NCI-H69 (cell line): Measurements from ENCODE around the gene UNC119.
"Not testable (repeated sequence)": the region's sequence is repeated elsewhere in the genome, so short reads cannot be mapped to it uniquely, and the experiment has no call there.

ENCODE experiments used
- DNase-seq: peaks from one replicate; lab custom pipeline; 2025; lab: John Stamatoyannopoulos, UW

The UNC119 gene

DNA sequence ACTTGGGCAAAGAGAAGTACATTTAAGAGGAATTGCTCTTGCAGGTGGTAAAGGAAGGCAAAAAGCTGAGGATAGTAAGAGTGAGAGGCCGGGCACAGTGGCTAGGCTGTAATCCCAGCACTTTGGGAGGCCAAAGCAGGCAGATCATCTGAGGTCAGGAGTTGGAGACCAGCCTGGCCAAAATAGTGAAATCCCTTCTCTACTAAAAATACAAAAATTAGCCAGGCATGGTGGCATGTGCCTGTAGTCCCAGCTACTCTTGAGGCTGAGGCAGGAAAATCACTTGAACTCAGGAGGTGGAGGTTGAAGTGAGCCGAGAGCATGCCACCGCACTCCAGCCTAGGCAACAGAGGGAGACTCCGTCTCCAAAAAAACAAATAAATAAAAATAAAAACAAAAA, 30.1 kb downstream of the UNC119 start:
- DNase-seq = not testable (repeated sequence)

DNA sequence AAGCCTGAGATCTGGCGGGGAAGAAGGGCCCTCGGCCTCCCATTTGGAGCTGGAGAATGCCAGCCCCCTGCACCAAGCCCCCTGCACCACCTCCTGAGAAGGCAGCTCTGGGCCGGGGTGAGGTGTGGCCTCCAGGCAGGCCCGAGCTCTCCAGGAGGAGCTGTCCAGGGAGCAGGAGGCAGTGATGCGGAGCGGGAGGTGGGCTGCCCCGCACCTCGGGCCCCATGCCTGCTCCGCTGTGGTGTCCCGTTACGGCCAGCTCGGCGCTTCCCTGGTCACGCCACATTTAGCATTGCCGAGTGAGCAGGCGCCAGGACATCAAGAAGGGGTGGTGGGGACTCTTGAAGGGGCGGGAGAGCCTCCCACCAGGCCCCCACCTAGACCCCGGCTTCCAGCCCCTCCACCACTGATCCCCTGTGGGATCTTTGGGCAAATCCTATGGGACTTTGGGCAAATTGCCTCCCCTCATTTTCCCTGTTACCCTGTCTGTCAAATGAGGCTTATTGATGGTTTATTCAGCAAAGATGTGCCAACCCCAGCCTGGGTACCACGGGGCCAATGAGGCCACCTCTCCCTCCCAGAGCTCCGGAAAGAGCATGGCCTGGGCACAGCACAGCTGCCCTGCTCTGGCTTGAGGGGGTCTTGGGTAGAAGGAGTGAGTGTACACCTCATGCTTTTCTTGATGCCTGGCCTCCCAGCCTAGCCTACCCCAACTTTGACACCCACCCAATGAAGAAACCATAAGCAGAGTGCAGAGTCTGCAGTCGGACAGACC, 30.9 kb downstream of the UNC119 start:
- DNase-seq = no peak

GRCh38 chr17:28520687-28521086, 31.7 kb downstream of the UNC119 start:
- DNase-seq = no peak

- no peak for DNase-seq
These were observed 33.2 kb downstream of the UNC119 start for GRCh38 chr17:28519236-28519635.

DNA sequence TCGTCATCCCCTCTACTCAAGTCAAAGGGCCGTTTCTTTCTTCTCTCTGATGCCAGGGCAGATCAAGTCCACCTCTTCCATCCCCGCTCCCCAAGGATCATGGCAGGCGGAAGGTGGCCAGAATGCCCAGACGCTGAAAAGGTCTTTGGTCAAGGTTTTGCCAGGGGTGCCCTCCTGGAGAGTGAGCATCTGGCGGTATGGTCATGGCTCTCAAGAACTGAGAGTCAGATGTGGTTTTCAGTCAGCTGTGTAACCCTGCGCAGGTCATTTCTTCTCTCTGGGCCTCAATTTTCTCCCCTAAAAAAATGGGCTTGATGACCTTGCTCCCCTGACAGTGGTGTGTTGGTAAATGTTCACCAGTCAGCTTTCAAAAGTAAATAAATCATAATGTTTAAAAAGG, 33.8 kb downstream of the UNC119 start:
- no peak for DNase-seq

- no peak for DNase-seq
These were observed 34.3 kb downstream of the UNC119 start for GRCh38 chr17:28518132-28518531.

DNA sequence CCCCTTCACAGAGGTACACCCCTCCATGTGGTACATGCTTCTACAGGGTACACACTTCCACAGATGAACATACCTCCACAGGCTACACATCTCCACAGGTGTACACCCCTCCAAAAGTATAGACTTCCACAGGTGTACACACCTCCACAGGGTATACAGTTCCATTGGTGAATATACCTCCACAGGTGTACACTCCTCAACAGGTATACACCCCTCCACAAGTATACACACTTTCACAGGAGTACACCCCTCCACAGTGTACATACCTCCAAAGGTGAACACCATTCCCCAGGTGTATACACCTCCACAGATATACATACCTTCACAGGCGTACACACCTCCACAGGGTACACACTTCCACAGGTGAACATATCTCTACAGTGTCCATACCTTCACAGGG, 36.9 kb downstream of the UNC119 start:
- no peak for DNase-seq

GRCh38 chr17:28514561-28515002, 37.8 kb downstream of the UNC119 start:
- peak; percentile 71 for DNase-seq

DNA sequence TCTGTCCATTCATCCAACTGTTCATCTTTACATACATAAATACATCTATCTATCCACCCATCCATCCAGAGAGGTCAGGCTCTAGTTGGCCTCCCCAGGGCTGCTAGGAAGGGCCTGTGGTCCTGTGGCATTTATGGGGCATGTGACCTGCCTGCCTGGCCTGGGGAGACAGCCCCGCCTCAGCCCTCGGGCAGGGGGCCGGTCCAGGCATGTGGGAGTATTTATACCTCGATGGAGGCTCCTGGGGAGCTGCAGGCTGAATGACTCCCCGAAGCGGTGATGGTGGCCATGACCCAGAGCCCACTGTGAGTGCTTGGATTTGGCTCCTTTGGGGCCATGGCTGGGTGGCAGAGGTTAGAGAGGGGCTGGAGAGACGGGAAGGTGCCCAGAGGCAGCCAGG, 38.9 kb downstream of the UNC119 start:
- no peak for DNase-seq

GRCh38 chr17:28511858-28512461, 40.5 kb downstream of the UNC119 start:
- DNase-seq = no peak

DNA sequence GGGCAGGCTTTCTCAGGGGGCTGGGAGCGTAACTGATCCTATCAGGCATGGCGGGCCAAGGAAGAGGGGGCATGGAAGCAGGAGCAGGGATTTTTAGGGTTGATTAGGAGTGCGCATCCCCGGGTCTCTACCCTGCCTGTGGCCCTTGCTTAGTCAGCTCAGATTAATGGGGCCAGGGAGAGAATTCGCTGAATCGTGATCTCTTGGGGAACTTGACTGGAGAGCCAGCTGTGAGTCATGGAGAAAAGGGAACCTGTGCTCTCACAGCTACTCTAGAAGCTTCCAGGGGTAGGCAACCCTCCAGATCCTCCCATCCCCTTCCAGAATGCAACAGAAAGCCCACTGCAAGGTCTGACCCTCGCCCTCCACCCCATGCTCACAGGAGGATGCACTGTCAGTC, 42.6 kb downstream of the UNC119 start:
- DNase-seq = no peak

DNA sequence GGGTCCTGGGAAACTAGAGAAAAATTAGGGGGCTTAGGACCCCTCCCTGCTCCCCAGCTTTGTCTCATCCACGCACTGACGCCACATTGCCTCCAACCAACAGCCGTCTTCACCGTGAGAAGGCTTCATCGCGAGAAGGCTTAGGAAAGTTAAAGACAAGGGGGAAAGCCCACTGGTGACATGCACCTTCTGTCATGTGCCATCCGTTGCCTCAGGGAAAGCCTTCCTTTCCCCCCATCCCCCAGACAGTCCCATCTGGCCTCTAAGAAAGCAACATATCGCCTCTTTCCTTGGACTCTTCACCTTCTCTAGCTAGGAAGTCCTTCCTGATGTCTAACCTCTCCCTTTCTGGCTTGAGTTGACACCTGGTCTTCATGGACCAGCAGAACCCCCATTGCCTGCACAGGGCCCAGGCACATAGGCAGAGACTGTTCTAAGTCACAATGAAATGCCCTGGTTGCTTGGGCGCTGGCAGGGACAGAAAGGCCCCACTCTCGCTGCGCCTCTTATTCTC, 44.2 kb downstream of the UNC119 start:
- DNase-seq = peak; percentile 46

GRCh38 chr17:28507567-28508203, 44.7 kb downstream of the UNC119 start:
- peak; percentile 50 for DNase-seq

- no peak for DNase-seq
These were observed 45.5 kb downstream of the UNC119 start for GRCh38 chr17:28506763-28507487.

- peak; percentile 82 for DNase-seq
These were observed 46.3 kb downstream of the UNC119 start, which contains the start of gene FOXN1 for GRCh38 chr17:28505986-28506665. Gene FOXN1 (plus strand): TSS chr17:28506348. CDS start chr17:28523970, 17,622 bp downstream.

DNA sequence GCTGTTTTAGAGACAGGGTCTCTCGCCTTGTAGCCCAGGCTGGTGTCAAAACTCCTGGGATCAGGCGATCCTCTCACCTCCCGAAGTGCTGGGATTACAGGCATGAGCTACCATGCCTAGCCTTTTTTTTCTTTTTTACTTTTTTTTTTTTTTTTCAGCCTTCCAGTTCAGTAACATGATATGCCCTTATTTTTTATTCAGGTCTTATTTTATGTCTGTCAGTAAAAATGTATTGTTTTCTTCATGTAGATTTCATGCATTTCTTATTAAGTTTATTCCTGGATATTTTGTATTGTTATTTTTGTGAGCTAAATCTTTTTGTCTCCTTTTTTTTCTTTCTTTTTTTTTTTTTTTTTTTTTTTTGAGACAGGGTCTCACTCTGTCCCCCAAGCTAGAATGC, 49.0 kb downstream of the UNC119 start:
- no peak for DNase-seq

DNA sequence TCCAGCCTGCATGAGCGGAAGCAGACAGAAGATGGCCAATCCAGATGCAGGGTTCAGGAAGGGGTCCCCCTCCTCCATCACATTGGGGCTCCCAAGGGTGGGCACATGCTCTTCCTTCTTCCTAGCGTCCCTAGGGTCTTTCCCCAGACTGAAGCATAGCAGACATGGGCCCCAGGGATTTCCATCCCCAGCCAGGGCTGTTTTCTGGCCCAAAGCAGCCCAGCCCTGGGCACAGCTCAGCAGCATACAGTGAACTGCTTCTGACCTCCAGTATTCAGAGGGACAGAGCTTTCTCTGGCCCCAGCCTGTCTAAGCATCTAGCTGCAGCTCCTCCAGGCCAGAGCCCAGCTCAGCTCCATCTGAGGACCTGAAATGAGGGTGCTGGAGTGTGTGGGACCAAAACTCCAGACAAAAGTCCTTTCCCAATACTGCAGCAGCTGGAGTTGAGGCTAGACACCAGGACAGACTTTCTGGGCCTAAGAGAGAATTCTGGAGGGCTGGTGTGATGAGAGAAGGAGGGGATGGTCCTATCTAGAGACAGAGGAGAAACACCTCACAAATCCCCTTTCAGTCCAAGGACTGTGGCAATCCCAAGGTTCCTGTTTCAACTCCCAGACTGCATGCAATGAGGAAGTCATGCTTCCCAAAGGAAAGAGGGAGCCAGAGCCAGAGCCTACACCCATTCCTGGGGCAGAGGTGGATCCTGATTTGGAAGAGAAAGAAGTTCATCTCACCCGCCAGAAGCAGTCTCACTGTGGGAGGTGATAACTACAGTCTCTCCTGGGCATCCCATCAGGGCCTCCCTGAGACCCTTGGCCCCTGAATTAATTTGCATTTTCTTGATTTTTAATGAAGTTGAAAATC, 50.8 kb downstream of the UNC119 start:
- peak; percentile 38 for DNase-seq

- peak; percentile 88 for DNase-seq
These were observed 51.6 kb downstream of the UNC119 start for GRCh38 chr17:28500712-28501379.

DNA sequence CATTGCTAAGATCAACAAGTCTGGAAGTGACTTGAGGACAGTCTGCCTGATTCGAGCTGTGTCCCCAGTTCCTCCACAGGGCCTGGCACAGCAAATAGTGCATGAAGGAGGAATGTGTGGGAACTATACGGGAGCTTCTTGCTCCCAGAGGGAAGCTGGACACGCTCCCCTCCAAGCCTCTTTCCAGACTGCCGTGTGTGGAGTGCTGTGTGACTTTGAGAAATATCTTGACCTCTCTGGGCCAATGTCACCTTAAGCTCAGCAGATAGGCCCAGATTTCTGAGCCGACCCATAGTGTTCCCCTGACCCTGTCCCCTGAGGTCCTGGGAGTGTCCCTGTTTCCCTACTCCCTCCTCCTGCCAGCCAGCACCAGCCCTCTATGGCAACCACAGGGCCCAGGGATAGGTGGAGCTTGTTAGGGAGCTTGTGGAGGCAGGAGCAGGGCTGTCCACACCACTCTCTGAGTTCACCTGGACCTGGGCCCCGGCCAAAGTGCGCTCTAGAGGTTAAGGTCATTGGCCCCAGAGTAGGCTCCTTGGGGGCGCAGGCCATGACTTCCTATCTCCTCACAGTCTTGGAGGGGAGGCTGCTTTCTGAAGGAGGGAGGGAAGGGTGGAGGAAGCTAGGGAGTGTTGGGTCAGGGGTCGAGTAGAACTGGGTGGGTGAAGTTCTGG, 52.6 kb downstream of the UNC119 start:
- no peak for DNase-seq

- DNase-seq = peak; percentile 91
These were observed 53.1 kb downstream of the UNC119 start for GRCh38 chr17:28499364-28499664.
